AG04449 (cell line): ENCODE measurements around the gene NEU4.
A peak's percentile ranks its signal among the peaks of the same experiment; 100 is the strongest.

Experiments used
- CTCF ChIA-PET: fragments of 350-600 bp; formaldehyde crosslinking; extraction: SDS; loops from one replicate; lab custom pipeline; 2021; ENCODE audit warnings: antibody characterized with exemption; lab: Yijun Ruan, JAX
- POLR2A ChIA-PET: fragments of 400-600, 350-600 bp; formaldehyde crosslinking; extraction: SDS; loops from one replicate; lab custom pipeline; 2020; ENCODE audit warnings: antibody characterized with exemption, inconsistent platforms; lab: Yijun Ruan, JAX
- DNase-seq: peaks from one replicate; pipeline ENCODE4 v3.0.0-alpha.2; 2010; ENCODE audit warnings: low read depth, low spot score
- H3K4me3 ChIP-seq: 2 replicates; pipeline ENCODE4 v1.5.1; 2011; ENCODE audit warnings: low read depth, mild to moderate bottlenecking, control low read depth, low read length
- TF ChIP-seq, protein P1 (sequence below): IDR thresholded peaks from one replicate; pipeline ENCODE4 v1.5.1; 2011; ENCODE audit warnings: mild to moderate bottlenecking, moderate library complexity, low read length, control low read depth, inconsistent platforms; ENCODE audit not compliant: insufficient read depth; ENCODE audit errors: missing control alignments

Gene NEU4

DNA sequence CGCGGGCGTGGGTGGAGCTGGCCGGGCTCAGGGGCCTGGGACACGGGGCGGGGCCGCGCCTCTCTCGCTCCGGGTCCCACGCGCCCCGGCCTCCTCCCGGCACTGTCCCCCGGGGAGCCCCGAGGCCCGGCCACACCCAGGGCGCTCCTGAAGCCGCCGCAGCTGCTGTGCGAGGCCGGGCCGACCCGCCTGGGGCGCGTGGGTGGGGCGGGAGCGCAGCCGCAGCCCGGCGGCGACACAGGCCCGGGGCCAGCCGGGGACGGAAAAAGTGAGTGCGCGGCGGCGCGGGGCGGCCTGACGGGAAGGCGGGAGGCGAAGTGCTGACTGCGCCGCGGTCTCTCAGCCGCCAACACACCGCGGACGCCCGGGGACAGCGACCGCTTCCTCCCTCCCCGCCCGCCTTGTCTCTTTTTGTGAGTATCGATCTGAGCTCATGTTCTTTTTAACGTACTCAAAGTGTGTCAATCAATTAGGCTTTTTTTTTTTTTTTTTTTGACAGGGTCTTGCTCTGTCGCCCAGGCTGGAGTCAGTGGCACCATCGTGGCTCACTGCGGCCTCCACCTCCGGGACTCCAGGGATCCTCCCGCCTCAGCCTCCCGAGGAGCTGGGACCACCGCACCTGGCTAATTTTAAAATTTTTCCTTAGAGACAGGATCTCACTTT, 35.2 kb downstream of the NEU4 start:
- TF ChIP-seq, protein P1, sequence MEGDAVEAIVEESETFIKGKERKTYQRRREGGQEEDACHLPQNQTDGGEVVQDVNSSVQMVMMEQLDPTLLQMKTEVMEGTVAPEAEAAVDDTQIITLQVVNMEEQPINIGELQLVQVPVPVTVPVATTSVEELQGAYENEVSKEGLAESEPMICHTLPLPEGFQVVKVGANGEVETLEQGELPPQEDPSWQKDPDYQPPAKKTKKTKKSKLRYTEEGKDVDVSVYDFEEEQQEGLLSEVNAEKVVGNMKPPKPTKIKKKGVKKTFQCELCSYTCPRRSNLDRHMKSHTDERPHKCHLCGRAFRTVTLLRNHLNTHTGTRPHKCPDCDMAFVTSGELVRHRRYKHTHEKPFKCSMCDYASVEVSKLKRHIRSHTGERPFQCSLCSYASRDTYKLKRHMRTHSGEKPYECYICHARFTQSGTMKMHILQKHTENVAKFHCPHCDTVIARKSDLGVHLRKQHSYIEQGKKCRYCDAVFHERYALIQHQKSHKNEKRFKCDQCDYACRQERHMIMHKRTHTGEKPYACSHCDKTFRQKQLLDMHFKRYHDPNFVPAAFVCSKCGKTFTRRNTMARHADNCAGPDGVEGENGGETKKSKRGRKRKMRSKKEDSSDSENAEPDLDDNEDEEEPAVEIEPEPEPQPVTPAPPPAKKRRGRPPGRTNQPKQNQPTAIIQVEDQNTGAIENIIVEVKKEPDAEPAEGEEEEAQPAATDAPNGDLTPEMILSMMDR: no peak

DNA sequence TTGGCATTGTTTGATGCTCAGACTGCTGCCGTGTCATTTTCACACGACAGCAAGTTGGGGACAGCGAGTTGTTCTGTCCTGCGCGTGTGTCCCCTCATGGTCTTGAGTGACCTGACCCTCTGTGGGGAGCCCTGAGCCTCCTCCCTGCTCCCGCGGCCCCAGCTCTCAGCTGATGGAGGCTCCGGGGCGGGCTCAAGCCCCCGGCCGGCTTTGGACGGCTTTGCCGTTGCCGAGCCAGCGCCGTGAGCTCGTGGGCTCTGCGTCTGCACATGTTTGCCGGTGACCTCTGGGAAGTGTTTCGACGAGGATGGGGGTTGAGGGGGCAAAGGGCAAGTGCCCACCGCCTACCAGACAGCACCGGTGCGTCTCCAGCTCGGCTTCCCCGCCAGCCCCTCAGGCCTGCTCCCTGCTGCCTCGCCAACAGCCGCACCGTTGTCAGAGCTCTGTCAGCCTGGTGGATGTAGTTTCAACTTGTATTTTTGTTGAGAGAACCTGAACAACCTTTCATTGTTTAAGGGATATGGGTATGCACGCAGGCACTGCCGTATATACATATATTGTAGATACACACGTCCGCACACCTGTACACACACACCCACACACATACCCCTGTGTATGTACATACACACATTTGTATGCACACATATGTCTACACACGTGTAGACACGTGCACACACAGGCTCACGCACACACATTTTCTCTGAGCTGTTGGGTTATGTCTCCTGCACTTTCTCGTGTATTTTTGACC, 36.0 kb downstream of the NEU4 start:
- TF ChIP-seq, protein P1: no peak
- ChIA-PET POLR2A (no interaction called here), CTCF (interaction anchor here (0.7 to 1.9 kb wide), 3 partner anchors 15 to 86 kb away, joined by 3 to 5 read pairs (median 5); no protein-coding TSS in a partner anchor)
- H3K4me3 ChIP-seq: no peak overlapping the region
- DNase-seq: no peak

More for the DNA sequence above, 35.2 kb downstream of the NEU4 start:
- DNase-seq: no peak
- peak overlapping the region; percentile 34 for H3K4me3 ChIP-seq
- POLR2A ChIA-PET: no interaction called here
- CTCF ChIA-PET: interaction anchor here (0.7 to 1.9 kb wide), 3 partner anchors 14 to 85 kb away, joined by 3 to 5 read pairs (median 5); no protein-coding TSS in a partner anchor

DNA sequence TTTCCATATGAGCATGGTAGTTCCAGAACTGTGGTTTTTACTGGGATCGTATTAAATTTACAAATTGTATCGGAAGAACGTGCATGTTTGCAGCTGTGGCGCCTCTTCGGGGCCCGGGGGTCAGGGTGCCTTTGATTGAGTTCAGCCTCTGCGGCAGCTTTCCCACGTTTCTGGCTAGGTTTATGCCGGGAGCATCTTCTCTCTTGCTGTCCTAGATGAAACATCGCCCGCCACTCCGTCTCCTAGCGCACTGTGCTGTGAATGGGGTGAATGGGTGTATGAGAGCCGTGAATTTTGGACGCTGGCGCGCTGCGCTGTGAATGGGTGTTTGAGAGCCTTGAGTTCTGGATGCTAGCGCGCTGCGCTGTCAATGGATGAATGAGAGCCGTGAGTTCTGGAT, 37.4 kb downstream of the NEU4 start:
- no peak overlapping the region for H3K4me3 ChIP-seq
- POLR2A ChIA-PET: no interaction called here
- no peak for DNase-seq
- TF ChIP-seq, protein P1: no peak
- CTCF ChIA-PET: no interaction called here

DNA sequence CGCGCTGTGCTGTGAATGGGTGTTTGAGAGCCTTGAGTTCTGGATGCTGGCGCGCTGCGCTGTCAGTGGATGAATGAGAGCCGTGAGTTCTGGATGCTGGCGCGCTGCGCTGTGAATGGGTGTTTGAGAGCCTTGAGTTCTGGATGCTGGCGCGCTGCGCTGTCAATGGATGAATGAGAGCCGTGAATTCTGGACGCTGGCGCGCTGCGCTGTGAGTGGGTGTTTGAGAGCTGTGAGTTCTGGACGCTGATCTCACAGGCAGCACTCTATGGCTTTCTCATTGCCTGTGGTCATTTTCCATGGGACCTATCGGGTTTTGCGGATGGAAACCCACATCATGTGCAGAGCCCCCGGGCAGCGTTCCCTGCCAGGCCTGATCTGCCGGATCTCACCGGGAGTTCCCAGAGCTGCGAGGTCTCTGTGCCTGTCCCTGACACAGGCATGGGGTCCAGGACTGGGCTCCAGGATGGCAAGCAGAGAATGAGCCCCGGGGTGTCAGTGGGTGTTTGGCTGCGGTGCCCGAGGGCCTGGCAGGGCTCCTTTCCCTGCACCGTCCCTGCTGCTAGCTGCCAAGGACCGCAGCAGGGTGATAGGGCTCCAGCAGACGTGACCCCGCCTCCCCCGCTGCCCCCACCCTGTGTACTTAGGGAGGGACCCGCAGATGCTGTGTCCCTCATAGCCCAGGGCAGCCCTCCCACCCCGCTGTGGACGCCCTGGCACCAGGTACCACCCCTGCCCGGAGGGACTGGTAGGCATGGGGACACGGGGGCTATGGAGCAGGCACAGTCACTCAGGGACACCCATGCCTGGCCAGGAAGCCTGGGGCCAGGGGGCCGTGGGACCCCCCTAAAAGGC, 40.0 kb downstream of the NEU4 start:
- ChIA-PET POLR2A (no interaction called here), CTCF (no interaction called here)
- no peak for DNase-seq
- no peak overlapping the region for H3K4me3 ChIP-seq
- TF ChIP-seq, protein P1: no peak

DNA sequence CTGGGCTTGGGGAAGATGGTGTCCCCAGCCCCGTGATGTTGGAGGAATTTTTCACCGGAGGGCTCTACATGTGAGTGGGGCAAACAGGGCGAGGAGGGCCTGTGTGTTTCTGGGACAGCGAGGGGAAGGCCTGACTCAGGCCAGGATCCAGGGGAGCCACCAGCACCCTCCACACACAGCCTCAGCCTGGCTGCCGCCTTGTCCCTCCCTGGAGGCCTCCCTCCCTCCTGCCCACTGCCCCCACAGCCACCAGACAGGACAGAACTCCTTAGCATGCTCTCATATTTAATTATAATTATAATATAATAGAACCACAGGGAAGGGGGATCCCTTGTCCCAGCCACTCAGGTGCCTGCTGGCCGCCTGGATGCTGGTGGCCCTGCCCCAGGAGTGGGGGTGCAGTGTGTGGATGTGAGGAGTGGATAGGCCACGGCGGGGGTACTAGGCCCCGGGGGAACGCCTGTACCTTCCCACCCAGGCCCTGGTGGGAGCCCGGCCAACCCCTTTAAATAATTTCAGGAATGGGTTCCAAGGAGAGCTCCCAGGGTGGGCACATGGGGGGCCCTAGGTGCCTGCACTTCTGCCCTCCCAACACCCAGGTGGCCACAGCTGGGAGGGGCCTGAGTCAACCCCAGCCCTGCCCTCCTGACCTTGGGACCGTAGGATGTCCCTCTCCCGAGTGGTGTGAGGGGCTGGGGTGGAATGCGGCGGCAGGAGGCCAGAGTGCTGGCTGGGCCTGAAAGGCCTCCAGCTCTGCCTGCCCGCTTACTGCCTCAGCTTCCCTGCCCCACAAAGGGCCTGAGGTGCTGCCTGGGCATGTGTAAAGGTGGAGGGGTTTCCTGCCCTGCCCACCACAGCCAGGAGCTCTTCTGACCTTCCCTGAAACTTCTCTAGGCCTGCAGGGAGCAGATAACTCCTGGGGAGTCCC, 40.9 kb downstream of the NEU4 start:
- no peak for DNase-seq
- POLR2A ChIA-PET: no interaction called here
- TF ChIP-seq, protein P1: no peak
- H3K4me3 ChIP-seq: no peak overlapping the region
- CTCF ChIA-PET: interaction anchor here (1.4 kb wide), 1 partner anchor 29 kb away, joined by 7 read pairs; no protein-coding TSS in a partner anchor
